Vagina (tissue), 2 donors: Measurements from ENCODE around the gene PECR. TPM values are rescaled to one million over a fixed set of nuclear protein-coding genes. Genes with fewer than 3 reads are reported as not detected.
A peak's percentile ranks its signal among the peaks of the same experiment; 100 is the strongest.

ENCODE experiments used
- DNase-seq, 2 donors: peaks; one replicate each; pipeline ENCODE4 v3.0.0-alpha.2; 2017; ENCODE audit errors: extremely low spot score in 2 of 2
- H3K27ac ChIP-seq: fragments of 200-600 bp; sonication (generic); one replicate; pipeline ENCODE4 v1.5.1; 2019
- H3K27me3 ChIP-seq: fragments of 200-600 bp; sonication (generic); one replicate; pipeline ENCODE4 v1.5.1; 2019
- H3K36me3 ChIP-seq, 2 donors: fragments of 200-600 bp; sonication (generic); one replicate each; pipeline ENCODE4 v1.5.1; 2017 to 2019
- H3K4me1 ChIP-seq: fragments of 200-600 bp; sonication (generic); one replicate; pipeline ENCODE4 v1.5.1; 2019
- H3K4me3 ChIP-seq, 2 donors: fragments of 200-600 bp; sonication (generic); 1 replicate in 1 of 2; 2 replicates in 1 of 2; pipeline ENCODE4 v1.5.1; 2016 to 2019
- H3K9me3 ChIP-seq: fragments of 200-600 bp; sonication (generic); one replicate; pipeline ENCODE4 v1.5.1; 2019
- CTCF ChIP-seq, 3 experiments: fragments of 450-650 bp in 2 of 3; fragments of 200-600 bp in 1 of 3; sonication (generic) in 1 of 3; IDR thresholded peaks; one replicate each; pipeline ENCODE4 v1.5.1; 2017 to 2019; ENCODE audit warnings: antibody characterized with exemption in 3 of 3, mild to moderate bottlenecking in 2 of 3, moderate library complexity in 2 of 3
- POLR2A ChIP-seq, 2 donors: fragments of 450-650 bp; IDR thresholded peaks; one replicate each; pipeline ENCODE4 v1.6.1; 2017; ENCODE audit warnings: antibody characterized with exemption in 2 of 2, mild to moderate bottlenecking in 2 of 2, moderate library complexity in 2 of 2
- POLR2AphosphoS5 ChIP-seq, 2 donors: sonication (generic); formaldehyde crosslinking; IDR thresholded peaks; one replicate each; pipeline ENCODE4 v1.9.0; 2017; ENCODE audit warnings: antibody characterized with exemption in 2 of 2, mild to moderate bottlenecking in 2 of 2, low read depth in 1 of 2; ENCODE audit not compliant: insufficient read depth in 1 of 2
- intact Hi-C: fragments of 100-400 bp; cut with DNase I; formaldehyde crosslinking; loops from one replicate; pipeline ENCODE4 v1.15.1; 2023
- total RNA-seq: library from RNA; depleted of rRNA; stranded (reverse); fragments of >200 nt; gene quantifications from one replicate; pipeline ENCODE4 v1.2.3, GENCODE V29; 2016

The PECR gene
- total RNA-seq, 1 donor from 2014 or later = 13.0 TPM

- Histone ChIP-seq H3K4me1 (peaks cover 77% of the 10 kb centered on the region), H3K36me3 (peaks cover 0 to 39% of the 10 kb centered on the region in 2 donors)
- intact Hi-C loops = no loop called here
Observed at GRCh38 chr2:216114714-216115531, 33.3 kb upstream of the PECR start.

GRCh38 chr2:216114382-216114713 lies 32.7 kb upstream of the PECR start:
- no peak for DNase-seq
- no peak for TF ChIP-seq CTCF (IDR thresholded peaks at IDR 0.05)
- Histone ChIP-seq H3K4me1 (peaks cover 77% of the 10 kb centered on the region), H3K4me3 (peak overlapping the region in 1 of 2 donors; percentile 61), H3K27me3 (no peaks in the 10 kb centered on the region), H3K9me3 (no peaks in the 10 kb centered on the region), H3K36me3 (peaks cover 0 to 34% of the 10 kb centered on the region in 2 donors), H3K27ac (peak overlapping the region; percentile 80)
- intact Hi-C loops = no loop called here

More at GRCh38 chr2:216114714-216115531, 33.3 kb upstream of the PECR start:
- Histone ChIP-seq H3K9me3 (no peaks in the 10 kb centered on the region), H3K4me3 (peak overlapping the region; percentile 51 to 61), H3K27me3 (no peaks in the 10 kb centered on the region), H3K27ac (peak overlapping the region; percentile 80)
- DNase-seq = peak in 1 of 2 donors; percentile 96
- peak; percentile 87 to 96 (median 92) for TF ChIP-seq CTCF (IDR thresholded peaks at IDR 0.05)
- TF ChIP-seq POLR2AphosphoS5 (IDR thresholded peaks at IDR 0.05; ENCODE audit: insufficient read depth in 1 of 2, low read depth in 1 of 2) = peak; percentile 62 to 100
- TF ChIP-seq POLR2A (IDR thresholded peaks at IDR 0.05) = peak in 1 of 2 donors; percentile 14

- intact Hi-C loops = no loop called here
- Histone ChIP-seq H3K27ac (no peak overlapping the region), H3K36me3 (peaks cover 0 to 26% of the 10 kb centered on the region in 2 donors), H3K27me3 (no peaks in the 10 kb centered on the region), H3K4me1 (peaks cover 70% of the 10 kb centered on the region), H3K9me3 (no peaks in the 10 kb centered on the region), H3K4me3 (no peak overlapping the region)
- TF ChIP-seq POLR2AphosphoS5 (IDR thresholded peaks at IDR 0.05; ENCODE audit: insufficient read depth in 1 of 2, low read depth in 1 of 2) (no peak), CTCF (IDR thresholded peaks at IDR 0.05) (no peak)
- DNase-seq = no peak
Observed at GRCh38 chr2:216113572-216113971, 32.0 kb upstream of the PECR start.

- H3K4me3 ChIP-seq = no peak overlapping the region
- TF ChIP-seq POLR2A (IDR thresholded peaks at IDR 0.05) (no peak), POLR2AphosphoS5 (IDR thresholded peaks at IDR 0.05; ENCODE audit: insufficient read depth in 1 of 2, low read depth in 1 of 2) (no peak), CTCF (IDR thresholded peaks at IDR 0.05) (no peak)
- DNase-seq = no peak
- no peaks in the 10 kb centered on the region for H3K9me3 ChIP-seq
- H3K27ac ChIP-seq = no peak overlapping the region
- H3K36me3 ChIP-seq = peaks cover 0 to 20% of the 10 kb centered on the region in 2 donors
- no peaks in the 10 kb centered on the region for H3K27me3 ChIP-seq
- peaks cover 69% of the 10 kb centered on the region for H3K4me1 ChIP-seq
- intact Hi-C loops = no loop called here
Observed at GRCh38 chr2:216112926-216113325, 31.3 kb upstream of the PECR start.

GRCh38 chr2:216111122-216111521 lies 29.5 kb upstream of the PECR start:
- Histone ChIP-seq H3K27me3 (no peaks in the 10 kb centered on the region), H3K9me3 (no peaks in the 10 kb centered on the region), H3K4me1 (peaks cover 53% of the 10 kb centered on the region), H3K36me3 (peaks cover 0 to 20% of the 10 kb centered on the region in 2 donors), H3K4me3 (no peak overlapping the region), H3K27ac (no peak overlapping the region)
- no peak for TF ChIP-seq CTCF (IDR thresholded peaks at IDR 0.05)
- TF ChIP-seq POLR2AphosphoS5 (IDR thresholded peaks at IDR 0.05; ENCODE audit: insufficient read depth in 1 of 2, low read depth in 1 of 2) = no peak
- no peak for TF ChIP-seq POLR2A (IDR thresholded peaks at IDR 0.05)
- DNase-seq = no peak
- intact Hi-C loops = no loop called here
